HepG2 (cell line): ENCODE results near the gene EMC8. TPM values are rescaled to one million over a fixed set of nuclear protein-coding genes. Genes with fewer than 3 reads are reported as not detected.
A peak's percentile ranks its signal among the peaks of the same experiment; 100 is the strongest.
"Not testable (repeated sequence)": the region's sequence is repeated elsewhere in the genome, so short reads cannot be mapped to it uniquely, and the experiment has no call there.

Experiments used
- ATAC-seq: fragments of 200-7000 bp; cut with Tn5 transposase; 3 replicates; pipeline ENCODE4 v1.9.1; 2020; ENCODE audit warnings: mild to moderate bottlenecking, moderate library complexity
- BruUV-seq: library from RNA; stranded (reverse); fragments of 400-500 nt; replicated peaks from 2 replicates; lab custom pipeline; 2021; lab: Mats Ljungman, UMichigan
- CTCF ChIA-PET: fragments of 300-600 bp; formaldehyde crosslinking; extraction: SDS; loops from one replicate; lab custom pipeline; 2021; ENCODE audit warnings: low total read pairs, inconsistent platforms, low intra/inter-chr PET ratio; lab: Yijun Ruan, JAX
- POLR2A ChIA-PET: fragments of 350-600 bp; sonication (Branson Sonifier 250); formaldehyde crosslinking; loops from one replicate; lab custom pipeline; 2020; ENCODE audit warnings: antibody characterized with exemption, inconsistent platforms; lab: Yijun Ruan, JAX
- DNase-seq: peaks from one replicate; pipeline ENCODE4 v3.0.0-alpha.2; 2015; ENCODE audit warnings: low spot score
- FAIRE-seq: peaks from 3 replicates; lab custom pipeline; 2011; peaks lifted over from hg19 to GRCh38; lab: Jason Lieb, UNC
- H2AFZ ChIP-seq: one replicate; pipeline ENCODE4 v1.6.1; 2011; ENCODE audit warnings: low read length, inconsistent platforms
- H3K27ac ChIP-seq: fragments of 300-600 bp; 3 replicates; pipeline ENCODE4 v1.8.0; 2011; ENCODE audit warnings: mixed run types, mild to moderate bottlenecking, mixed read lengths, low read length, inconsistent platforms; ENCODE audit not compliant: insufficient read depth; ENCODE audit errors: extremely low read length
- H3K27me3 ChIP-seq, 2 experiments: fragments of 200-600 bp in 1 of 2; 2 replicates in 1 of 2; 3 replicates in 1 of 2; pipeline versions ENCODE4 v1.6.0 to v1.8.0; 2011; ENCODE audit warnings: low read length in 2 of 2, mild to moderate bottlenecking in 2 of 2, moderate library complexity in 2 of 2, inconsistent platforms in 1 of 2; ENCODE audit not compliant: insufficient read depth in 2 of 2, control insufficient read depth in 1 of 2
- H3K36me3 ChIP-seq, 2 experiments: fragments of 200-600 bp in 1 of 2; replicated peaks in 1 of 2; 2 replicates in 1 of 2; 3 replicates in 1 of 2; pipeline versions ENCODE4 v1.5.1 to v1.8.0; 2011; ENCODE audit warnings: low read length in 2 of 2, inconsistent platforms in 1 of 2; ENCODE audit not compliant: insufficient read depth in 2 of 2, control insufficient read depth in 1 of 2
- H3K4me1 ChIP-seq: 2 replicates; pipeline ENCODE4 v1.5.1; 2012; ENCODE audit warnings: low read length, inconsistent platforms; ENCODE audit not compliant: insufficient read depth
- H3K4me2 ChIP-seq: 2 replicates; pipeline ENCODE4 v1.6.0; 2011; ENCODE audit warnings: low read depth, low read length, inconsistent platforms
- H3K4me3 ChIP-seq, 3 experiments: fragments of 200-600 bp in 1 of 3; sonication (generic), shearing (Covaris generic) in 1 of 3; replicated peaks in 1 of 3; 2 replicates each; pipeline ENCODE4 v1.5.1; 2011 to 2016; ENCODE audit warnings: low read length in 3 of 3, inconsistent platforms in 2 of 3, low read depth in 2 of 3, mild to moderate bottlenecking in 2 of 3, control low read depth in 1 of 3, mixed read lengths in 1 of 3; ENCODE audit not compliant: insufficient read depth in 1 of 3
- H3K79me2 ChIP-seq: one replicate; pipeline ENCODE4 v1.6.1; 2011; ENCODE audit warnings: low read length, inconsistent platforms; ENCODE audit not compliant: insufficient read depth
- H3K9ac ChIP-seq: 2 replicates; pipeline ENCODE4 v1.6.0; 2011; ENCODE audit warnings: mild to moderate bottlenecking, low read depth, low read length, inconsistent platforms; ENCODE audit not compliant: insufficient read depth
- H3K9me3 ChIP-seq: 2 replicates; pipeline ENCODE4 v1.5.1; 2012; ENCODE audit warnings: mild to moderate bottlenecking, low read length
- H4K20me1 ChIP-seq: 2 replicates; pipeline ENCODE4 v1.6.0; 2011; ENCODE audit warnings: inconsistent platforms, mild to moderate bottlenecking, low read length, moderate library complexity; ENCODE audit not compliant: insufficient read depth
- CREB3 ChIP-seq: sonication (generic); formaldehyde crosslinking; IDR thresholded peaks from 2 replicates; pipeline ENCODE4 v1.5.0; 2020; ENCODE audit warnings: missing genetic modification reagents
- HMGXB3 ChIP-seq: sonication (generic); formaldehyde crosslinking; IDR thresholded peaks from 2 replicates; pipeline ENCODE4 v1.4.0; 2020; ENCODE audit warnings: missing genetic modification reagents, borderline replicate concordance
- RXRA ChIP-seq: sonication (generic); formaldehyde crosslinking; IDR thresholded peaks from 2 replicates; pipeline ENCODE4 v1.5.1; 2020; ENCODE audit warnings: missing genetic modification reagents
- ZNF251 ChIP-seq: sonication (generic); formaldehyde crosslinking; IDR thresholded peaks from 2 replicates; pipeline ENCODE4 v1.9.0; 2021; ENCODE audit warnings: mild to moderate bottlenecking, missing genetic modification reagents
- ZNF558 ChIP-seq: sonication (generic); formaldehyde crosslinking; IDR thresholded peaks from 2 replicates; pipeline ENCODE4 v1.9.0; 2022; ENCODE audit warnings: mild to moderate bottlenecking, missing genetic modification reagents, borderline replicate concordance
- ZNF574 ChIP-seq: sonication (generic); formaldehyde crosslinking; IDR thresholded peaks from 2 replicates; pipeline ENCODE4 v1.4.0; 2020; ENCODE audit warnings: missing genetic modification reagents
- WGBS: methylation state at CpG from one replicate; pipeline ENCODE4 v1.1.6; 2017; ENCODE audit warnings: low lambda C conversion rate; 5-methylcytosine and 5-hydroxymethylcytosine counted together
- in situ Hi-C: cut with HindIII; loops from 2 replicates; pipeline ENCODE4 v1.10.0; 2017; ENCODE audit warnings: low pct_unique_long_range_greater_than_20kb; ENCODE audit not compliant: extremely low pct_ligation_motif_present
- intact Hi-C: fragments of 100-400 bp; cut with micrococcal nuclease; formaldehyde crosslinking; loops from one replicate; pipeline ENCODE4 v1.10.0; 2022; ENCODE audit not compliant: unreplicated experiment
- polyA plus RNA-seq, 8 experiments: library from polyadenylated mRNA; depleted of rRNA in 3 of 8; stranded (reverse) in 7 of 8; unstranded in 1 of 8; fragments of >200 nt; fragmentation: Illumina TruSeq in 4 of 8; extraction: Trizol in 4 of 8; gene quantifications; 2 replicates each; pipeline versions ENCODE4 v1.2.1 to v1.2.3, GENCODE V29; 2011 to 2016; ENCODE audit warnings: low read depth in 4 of 8, missing spikeins in 1 of 8, mixed read lengths in 1 of 8; ENCODE audit not compliant: insufficient read depth in 1 of 8
- total RNA-seq, 5 experiments: library from RNA; depleted of rRNA; stranded (reverse); fragments of >200 nt; fragmentation: Illumina TruSeq; extraction: Trizol; gene quantifications; 2 replicates each; pipeline ENCODE4 v1.2.3, GENCODE V29; 2016; ENCODE audit warnings: low read depth in 1 of 5

The EMC8 gene
- total and polyA plus RNA-seq, 2 of the 13 experiments (the other 11 are each of a cell fraction or from before 2014, with no cell fraction given), result 55.0 to 76.0 TPM

GRCh38 chr16:85819245-85819644, 19.9 kb upstream of the EMC8 start (continued):
- no peak for TF ChIP-seq CREB3 (CRISPR knock-in tag)
- TF ChIP-seq RXRA, result no peak
- no peak for TF ChIP-seq HMGXB3 (CRISPR knock-in tag)
- no peak for TF ChIP-seq ZNF558
- no peak for TF ChIP-seq ZNF251 (CRISPR knock-in tag)
- TF ChIP-seq ZNF574, result 0 out of 2 replicates have a peak, but pooled peaks have one; percentile 20
- TF ChIP-seq, all 625 proteins: peak for 14

- H3K9me3 ChIP-seq, H4K20me1 ChIP-seq, H3K4me2 ChIP-seq, H3K27ac ChIP-seq, FAIRE-seq, BruUV-seq, H3K4me3 ChIP-seq, H3K36me3 ChIP-seq, POLR2A ChIA-PET, intact Hi-C loops, H2AFZ ChIP-seq, H3K9ac ChIP-seq, H3K79me2 ChIP-seq, DNase-seq, ATAC-seq, H3K4me1 ChIP-seq: not testable (repeated sequence)
- H3K27me3 ChIP-seq, result peaks cover 2 to 31% of the 10 kb centered on the region in 2 experiments; a peak in 4 of 5 replicates
- CTCF ChIA-PET, result interaction anchor here (1.1 kb wide), 1 partner anchor 171 kb away, joined by 7 read pairs; no protein-coding TSS in a partner anchor
- in situ Hi-C loops, result loop anchor here (25.0 kb wide), 1 partner anchor 695 kb away; the partner anchor contains the start of gene FOXF1
- 40% methylated on average over 6 of the region's 6 CpGs for WGBS
These were observed 17.9 kb upstream of the EMC8 start for GRCh38 chr16:85817195-85817594.
